ENCODE data around the gene TKTL1. TPM values are rescaled to one million over a fixed set of nuclear protein-coding genes. Genes with fewer than 3 reads are reported as not detected.
"Not testable (repeated sequence)": the region's sequence is repeated elsewhere in the genome, so short reads cannot be mapped to it uniquely, and the experiment has no call there.

TKTL1 gene
- polyA plus RNA-seq, 12 donors, result 0.08 to 0.63 (median 0.35) TPM; not detected in 2

DNA sequence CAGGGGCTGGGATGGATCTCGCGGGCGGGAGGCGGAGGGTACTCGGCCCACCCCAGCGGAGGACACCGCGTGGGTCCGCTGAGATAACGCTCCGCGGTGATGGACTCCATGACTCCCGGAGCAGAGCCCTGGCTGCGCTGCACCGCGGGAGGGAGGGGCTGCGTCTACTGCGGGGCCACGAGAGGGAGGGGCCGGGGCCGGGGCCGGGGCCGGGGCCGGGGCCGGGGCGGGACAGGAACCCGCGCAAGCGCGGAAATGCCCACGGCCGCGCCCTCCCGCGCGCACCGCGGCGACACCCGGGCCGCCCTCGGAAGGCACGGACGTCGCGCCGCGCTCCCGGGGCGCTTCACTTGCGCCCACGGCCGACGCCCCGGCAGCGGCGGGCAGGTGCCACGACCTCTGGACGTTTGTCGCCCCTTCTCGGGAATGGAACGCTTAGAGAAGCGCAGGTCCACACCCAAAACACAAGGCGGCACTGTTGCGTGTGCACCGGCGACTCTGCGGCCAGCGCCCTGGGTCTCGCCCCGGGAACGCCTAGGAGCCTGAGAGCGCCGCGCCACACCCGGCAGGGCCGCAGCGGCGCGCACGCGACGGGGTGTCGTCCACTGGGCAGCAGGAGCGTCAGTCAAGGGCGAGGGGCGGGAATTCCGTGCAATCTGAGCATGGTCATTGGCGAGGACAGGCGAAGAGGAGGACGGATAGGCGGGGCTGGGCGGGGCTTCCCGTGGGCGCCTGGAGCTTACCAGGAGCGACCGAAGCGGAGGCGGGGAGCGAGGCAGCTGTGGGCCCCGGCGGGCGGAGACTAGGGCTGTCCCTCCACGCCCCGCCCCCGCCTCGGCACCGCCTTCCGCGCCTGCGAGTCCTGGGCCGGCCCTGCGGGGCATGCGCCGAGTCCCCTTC is 46.1 kb downstream of the TKTL1 start:
- not testable (repeated sequence) for DNase-seq

DNA sequence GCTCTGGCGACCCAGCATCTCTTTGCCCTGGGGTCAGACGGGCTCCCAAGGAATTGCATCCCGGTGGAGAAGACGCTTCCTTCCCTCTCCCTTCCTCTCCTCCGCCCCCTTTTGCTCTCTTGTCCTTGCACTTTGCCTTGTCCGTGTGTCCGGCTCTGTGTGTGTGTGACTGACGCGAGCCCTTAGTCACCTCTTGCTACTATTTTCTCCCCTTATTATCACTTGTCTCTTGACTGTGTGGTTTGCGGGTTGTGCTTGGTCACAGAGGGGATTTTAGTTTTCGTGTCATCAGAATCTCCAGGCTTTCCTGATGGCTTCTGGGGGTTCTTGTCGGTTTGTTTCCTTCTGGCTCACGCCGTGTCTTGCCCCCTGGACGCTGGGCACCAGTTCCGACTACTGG is 47.5 kb downstream of the TKTL1 start:
- DNase-seq, result not testable (repeated sequence)

DNA sequence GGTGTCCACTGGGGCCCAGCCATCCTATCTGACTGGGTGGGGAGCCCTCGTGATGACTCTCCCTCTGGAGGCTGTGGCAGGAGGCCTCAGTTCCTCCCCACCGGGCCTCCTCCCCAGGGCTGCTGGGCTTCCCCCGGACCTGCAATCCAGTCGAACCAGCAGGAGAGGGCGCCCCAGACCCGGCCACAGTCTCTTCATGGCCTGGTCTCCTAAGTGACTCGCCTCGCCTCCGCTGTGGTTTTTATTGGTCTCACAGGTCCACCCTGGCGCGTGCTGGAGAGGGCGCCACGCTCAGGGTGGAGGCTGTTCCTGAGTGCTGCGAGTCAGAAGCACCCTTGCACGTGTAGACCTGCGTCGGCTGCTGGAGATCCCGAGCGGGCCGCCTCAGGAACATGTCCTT is 48.0 kb downstream of the TKTL1 start:
- not testable (repeated sequence) for DNase-seq

- no peak for DNase-seq
Measured at GRCh38 chrX:154348114-154348531, 52.5 kb downstream of the TKTL1 start.

GRCh38 chrX:154348646-154349358 is 53.2 kb downstream of the TKTL1 start:
- no peak for DNase-seq

- DNase-seq, result no peak
Measured at GRCh38 chrX:154349359-154349935, 53.9 kb downstream of the TKTL1 start.

GRCh38 chrX:154349979-154350378 is 54.4 kb downstream of the TKTL1 start:
- no peak for DNase-seq

- DNase-seq, result no peak
Measured at GRCh38 chrX:154350429-154351182, 55.0 kb downstream of the TKTL1 start.

GRCh38 chrX:154351183-154352011 is 55.8 kb downstream of the TKTL1 start:
- DNase-seq, result no peak

DNA sequence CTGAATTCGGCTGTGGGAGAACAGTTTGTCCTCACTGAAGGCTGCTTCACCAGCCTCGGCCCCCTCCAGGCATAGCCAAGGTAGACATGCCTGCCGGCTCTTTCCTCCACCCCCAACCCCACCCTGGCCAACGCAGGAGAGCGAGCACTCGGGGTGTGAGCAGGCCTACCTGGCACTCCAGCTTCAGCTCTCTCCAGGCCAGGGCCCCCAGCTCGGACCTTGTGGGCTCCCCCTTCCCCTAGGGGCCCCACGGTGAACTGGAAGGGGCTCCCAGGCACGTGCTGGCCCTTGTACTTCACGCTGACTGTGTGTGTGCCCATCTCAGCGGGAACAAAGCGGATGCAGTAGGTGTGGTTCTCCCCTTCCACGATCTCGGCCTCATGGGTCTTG is 56.4 kb downstream of the TKTL1 start:
- DNase-seq, result no peak

- no peak for DNase-seq
Measured at GRCh38 chrX:154352466-154352865, 56.9 kb downstream of the TKTL1 start.

DNA sequence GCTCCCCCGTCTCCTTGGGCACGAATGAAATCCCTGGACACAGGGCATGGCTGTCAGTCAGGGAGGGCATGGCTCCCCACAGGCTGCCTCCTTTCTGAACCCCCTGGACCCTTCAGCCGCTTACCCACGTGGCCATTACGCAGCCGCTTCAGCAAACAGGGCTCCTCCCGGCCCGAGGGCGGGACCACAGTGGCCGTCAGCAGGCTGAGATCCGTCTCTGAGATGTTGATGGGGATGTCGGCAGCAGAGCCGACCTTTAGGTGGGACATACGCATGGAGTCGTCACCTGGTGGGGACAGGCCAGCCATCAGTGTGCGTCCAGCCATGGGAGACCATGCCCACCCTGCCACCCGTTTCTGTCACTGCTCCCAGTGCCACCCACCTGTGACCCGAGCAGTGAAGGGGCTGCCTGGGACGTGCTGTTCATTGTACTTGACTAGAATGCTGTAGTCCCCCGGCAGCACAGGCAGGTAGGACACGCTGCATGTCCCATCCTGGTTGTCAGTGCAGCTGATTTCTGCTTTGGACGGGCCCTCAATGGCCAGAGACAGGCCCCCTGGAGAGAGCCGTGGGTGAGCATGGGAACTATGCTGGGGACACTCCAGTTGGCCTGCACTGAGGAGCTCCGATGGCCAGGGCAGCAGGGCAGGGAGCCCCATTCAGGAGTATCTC is 57.7 kb downstream of the TKTL1 start:
- no peak for DNase-seq

DNA sequence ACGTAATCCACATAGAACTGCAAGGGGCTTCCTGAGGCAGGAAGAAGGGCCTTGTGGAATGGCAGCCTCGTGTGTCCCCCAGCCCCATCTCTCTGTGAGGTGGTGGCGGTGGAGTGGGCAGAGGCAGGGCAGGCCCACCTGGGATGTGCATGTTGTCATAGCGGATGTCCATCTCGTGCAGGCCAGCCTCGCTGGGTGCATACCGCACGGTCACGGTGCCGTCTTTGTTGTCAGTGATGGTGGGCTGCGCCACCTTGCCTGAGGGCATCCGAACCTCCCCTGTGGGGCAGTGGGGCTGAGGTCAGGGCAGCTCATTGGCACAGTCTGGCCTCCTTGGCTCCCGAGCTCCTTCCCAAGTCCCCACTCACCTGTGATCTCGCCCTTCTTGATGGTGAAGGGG is 58.4 kb downstream of the TKTL1 start:
- no peak for DNase-seq

DNA sequence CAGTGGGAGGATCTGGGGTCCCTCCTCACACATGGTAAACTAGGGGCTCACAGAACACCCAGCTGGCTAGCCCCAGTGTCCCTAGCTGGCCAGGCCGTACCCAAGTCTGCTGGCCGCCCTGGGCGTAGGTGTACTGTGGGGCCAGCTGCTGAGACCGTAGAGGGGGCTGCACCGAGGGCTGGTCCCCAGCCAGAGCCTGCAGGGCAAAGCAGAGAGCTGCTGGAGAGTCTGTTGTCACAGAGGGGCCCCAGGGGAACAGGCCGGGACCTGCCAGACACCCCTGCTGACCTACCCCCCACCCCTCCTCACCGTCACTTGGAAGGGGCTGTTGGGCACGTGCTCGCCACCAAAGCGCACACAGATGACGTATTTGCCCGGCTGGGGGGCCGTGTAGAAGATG is 58.9 kb downstream of the TKTL1 start:
- no peak for DNase-seq

DNA sequence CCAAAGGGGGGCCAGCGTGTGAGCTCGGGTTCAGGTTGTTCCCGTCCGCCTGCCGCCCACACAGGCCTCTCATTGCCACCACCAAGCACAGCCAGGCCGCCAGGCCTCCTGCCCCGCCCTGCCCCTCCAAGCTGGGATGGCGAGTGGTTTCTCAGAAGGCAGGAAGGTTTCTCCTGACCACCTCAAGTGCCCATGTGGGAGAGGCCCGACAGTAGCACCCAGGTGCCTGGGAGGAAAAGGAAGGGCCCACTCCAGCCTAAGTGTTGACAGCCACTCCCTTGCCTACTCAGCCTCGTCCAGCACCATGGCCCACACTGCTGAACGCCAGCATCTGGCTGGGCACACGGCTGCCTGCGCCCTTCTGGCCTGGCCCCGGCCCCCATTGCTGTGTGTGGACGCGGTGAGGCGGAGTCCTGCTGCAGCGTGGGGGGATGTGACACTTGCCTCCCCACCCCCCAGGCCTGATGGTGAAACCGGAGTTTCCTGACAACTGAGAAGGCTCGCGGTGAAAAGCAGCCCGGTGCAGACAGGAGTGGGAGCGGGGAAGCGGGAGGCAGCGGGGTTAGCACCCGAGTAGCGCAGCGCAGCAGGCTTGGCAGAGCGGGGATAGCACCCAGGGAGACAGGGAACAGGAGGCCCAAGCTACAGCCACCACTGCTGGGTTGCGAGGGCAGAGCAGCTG is 59.6 kb downstream of the TKTL1 start:
- no peak for DNase-seq

DNA sequence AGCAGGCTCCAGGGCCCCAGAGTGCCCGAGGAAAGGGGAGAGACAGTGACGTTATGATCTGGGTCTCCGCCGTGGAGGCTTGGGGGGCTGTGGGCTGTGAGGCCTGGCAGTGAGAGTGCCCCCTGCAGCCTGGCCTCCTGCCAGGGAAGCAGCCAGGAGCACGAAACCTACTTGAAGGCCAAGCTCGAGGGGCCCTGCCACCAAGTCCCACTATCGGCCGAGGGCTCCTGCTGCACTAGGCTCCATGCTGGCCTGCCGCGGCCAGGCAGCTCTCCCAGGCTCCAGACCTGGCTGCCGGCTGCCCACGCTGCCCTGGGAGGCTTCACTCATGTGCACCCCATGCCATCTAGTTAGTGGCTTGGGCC is 60.2 kb downstream of the TKTL1 start:
- no peak for DNase-seq

DNA sequence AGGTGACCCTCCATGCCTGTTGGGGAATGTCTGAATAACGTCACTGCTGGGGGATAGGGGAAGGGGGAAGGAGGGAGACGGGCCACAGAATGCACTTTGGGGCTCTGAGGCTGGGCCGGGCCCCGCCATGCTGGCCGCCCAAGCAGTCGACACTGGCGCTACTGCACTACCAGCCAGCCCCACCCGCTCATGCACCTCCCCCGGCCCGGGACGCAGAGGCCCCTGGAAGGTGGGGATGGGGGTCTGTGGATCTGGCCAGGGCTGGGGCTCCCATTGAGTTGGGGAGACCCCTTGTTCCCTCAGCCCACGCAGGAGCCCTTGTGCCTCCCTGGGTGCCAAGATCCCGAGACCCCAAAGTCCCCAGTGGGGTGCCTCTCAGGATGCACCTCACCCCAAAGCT is 61.0 kb downstream of the TKTL1 start:
- no peak for DNase-seq

DNA sequence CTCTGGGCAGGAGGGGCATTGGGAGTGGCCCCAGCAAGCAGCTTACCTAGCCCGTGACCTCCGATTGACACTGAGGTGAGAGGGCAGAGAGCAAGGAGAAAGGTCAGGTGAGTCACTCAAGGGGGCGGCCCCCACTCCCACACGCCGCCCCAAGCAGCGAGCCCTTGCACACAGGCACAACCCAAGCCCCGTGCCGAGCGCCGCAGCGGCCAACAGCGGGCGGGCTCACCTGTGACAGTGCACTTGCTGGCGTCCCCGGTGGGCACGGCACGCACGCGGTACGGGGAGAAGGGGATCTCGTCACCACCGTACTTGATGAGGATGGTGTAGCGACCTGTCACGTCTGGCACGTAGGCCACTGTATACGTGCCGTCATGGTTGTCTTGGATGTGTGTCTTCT is 61.6 kb downstream of the TKTL1 start:
- DNase-seq, result no peak

DNA sequence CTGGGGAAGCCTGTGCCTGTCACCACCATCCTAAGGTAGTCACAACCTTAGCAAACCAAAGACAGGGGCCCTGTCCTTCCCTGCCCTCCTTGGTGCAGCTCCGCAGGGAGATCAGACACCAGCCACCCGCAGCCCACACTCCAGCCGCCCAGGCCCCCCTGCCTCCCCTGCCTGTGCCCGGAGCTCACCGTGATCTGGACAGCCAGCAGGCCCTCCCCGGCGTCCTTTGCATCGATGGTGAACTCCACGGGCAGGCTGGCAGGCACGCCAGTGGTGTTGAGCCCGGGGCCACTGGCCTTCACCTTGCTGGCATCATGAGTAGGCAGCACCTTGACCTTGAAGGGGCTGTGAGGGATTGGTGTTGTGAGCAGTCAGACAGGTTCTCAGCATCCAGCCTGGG is 62.4 kb downstream of the TKTL1 start:
- DNase-seq, result no peak

DNA sequence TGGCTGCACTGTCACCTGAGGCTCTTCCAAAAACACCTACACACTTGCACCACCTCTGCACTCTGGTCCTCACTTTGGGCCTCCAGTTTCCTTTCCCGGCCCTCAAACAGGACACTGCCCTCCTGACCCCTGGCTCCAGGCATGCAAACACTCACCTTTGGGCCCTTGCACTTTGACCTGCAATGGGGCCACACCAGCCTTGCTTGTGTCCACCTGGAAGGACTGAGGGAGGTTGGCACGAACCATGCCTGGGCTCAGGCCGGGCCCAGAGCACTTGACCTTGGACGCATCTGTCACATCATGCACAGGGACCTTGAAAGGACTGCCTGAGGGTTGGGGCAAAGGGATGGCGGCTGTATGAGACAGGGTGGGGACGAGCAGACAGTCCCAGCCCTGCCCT is 63.2 kb downstream of the TKTL1 start:
- DNase-seq, result no peak

Measured in muscle of arm (tissue), 12 donors.